Smooth muscle cell (in vitro differentiated cells): ENCODE data around the gene NPR3. TPM values are rescaled to one million over a fixed set of nuclear protein-coding genes. Genes with fewer than 3 reads are reported as not detected.

Source experiments
- DNase-seq: peaks from one replicate; lab custom pipeline; 2025; ENCODE audit not compliant: unreplicated experiment; lab: John Stamatoyannopoulos, UW
- H2AFZ ChIP-seq: fragments of 200-600 bp; sonication (generic); 2 replicates; pipeline ENCODE4 v1.6.0; 2016; ENCODE audit warnings: antibody characterized with exemption, low read depth, mild to moderate bottlenecking
- H3F3A ChIP-seq: fragments of 200-600 bp; sonication (generic); 2 replicates; pipeline ENCODE4 v1.6.0; 2017; ENCODE audit warnings: antibody characterized with exemption, low read depth
- H3K27ac ChIP-seq: fragments of 200-600 bp; sonication (generic); 2 replicates; pipeline ENCODE4 v1.5.1; 2016; ENCODE audit warnings: low read depth, mild to moderate bottlenecking
- H3K27me3 ChIP-seq: fragments of 200-600 bp; sonication (generic); 2 replicates; pipeline ENCODE4 v1.6.1; 2016; ENCODE audit warnings: low read depth, mild to moderate bottlenecking
- H3K36me3 ChIP-seq: fragments of 200-600 bp; sonication (generic); 2 replicates; pipeline ENCODE4 v1.5.1; 2016; ENCODE audit warnings: low read depth
- H3K4me1 ChIP-seq: fragments of 200-600 bp; sonication (generic); 2 replicates; pipeline ENCODE4 v1.5.1; 2016; ENCODE audit warnings: low read depth
- H3K4me2 ChIP-seq: fragments of 200-600 bp; sonication (generic); 2 replicates; pipeline ENCODE4 v1.6.0; 2016; ENCODE audit warnings: mild to moderate bottlenecking
- H3K4me3 ChIP-seq: fragments of 200-600 bp; sonication (generic); 2 replicates; pipeline ENCODE4 v1.5.1; 2016; ENCODE audit warnings: mild to moderate bottlenecking
- H3K79me2 ChIP-seq: fragments of 200-600 bp; sonication (generic); 2 replicates; pipeline ENCODE4 v1.6.0; 2016; ENCODE audit warnings: low read depth, mild to moderate bottlenecking
- H3K9ac ChIP-seq: fragments of 200-600 bp; sonication (generic); 2 replicates; pipeline ENCODE4 v1.6.0; 2016; ENCODE audit warnings: low read depth
- H3K9me3 ChIP-seq: fragments of 200-600 bp; sonication (generic); replicated peaks from 2 replicates; pipeline ENCODE4 v1.5.1; 2016; ENCODE audit warnings: low read depth
- H4K20me1 ChIP-seq: fragments of 200-600 bp; sonication (generic); 2 replicates; pipeline ENCODE4 v1.6.0; 2016; ENCODE audit warnings: low read depth
- CTCF ChIP-seq: fragments of 200-600 bp; sonication (generic); IDR thresholded peaks from 2 replicates; pipeline ENCODE4 v1.5.1; 2017; ENCODE audit warnings: borderline replicate concordance, mild to moderate bottlenecking, antibody characterized with exemption; ENCODE audit not compliant: insufficient read depth, poor library complexity, severe bottlenecking
- whole genome bisulfite sequencing: methylation state at CpG from one replicate; pipeline ENCODE4 v1.1.7; 2016; ENCODE audit warnings: low lambda C conversion rate; 5-methylcytosine and 5-hydroxymethylcytosine counted together
- polyA plus RNA-seq: library from polyadenylated mRNA; unstranded; fragments of >200 nt; fragmentation: Nextera tagmentation; extraction: Ambion mirVana; gene quantifications from 2 replicates; pipeline ENCODE4 v1.2.1, GENCODE V29; 2016
- total RNA-seq: library from RNA; depleted of rRNA; stranded (reverse); fragments of >200 nt; gene quantifications from 2 replicates; pipeline ENCODE4 v1.2.3, GENCODE V29; 2014

The NPR3 gene
- total and polyA plus RNA-seq, 2 experiments from 2014 or later: 2.5 to 5.4 TPM

- Histone ChIP-seq H3K36me3 (no peaks in the 10 kb centered on the region), H3K79me2 (no peaks in the 10 kb centered on the region), H3K4me1 (no peaks in the 10 kb centered on the region), H3K9me3 (no peaks in the 10 kb centered on the region), H3K27me3 (no peaks in the 10 kb centered on the region), H3F3A (no peaks in the 10 kb centered on the region), H3K9ac (no peak overlapping the region), H2AFZ (no peak overlapping the region), H3K4me3 (no peak overlapping the region), H3K27ac (no peak overlapping the region), H3K4me2 (no peak overlapping the region), H4K20me1 (no peaks in the 10 kb centered on the region)
- no peak for DNase-seq
- WGBS: 90% methylated on average over 8 of the region's 8 CpGs
- no peak for TF ChIP-seq CTCF
These were observed 23.8 kb downstream of the NPR3 start for GRCh38 chr5:32734827-32735378.

GRCh38 chr5:32735512-32735911 is 24.4 kb downstream of the NPR3 start:
- H3K27me3 ChIP-seq: no peaks in the 10 kb centered on the region
- H4K20me1 ChIP-seq: no peaks in the 10 kb centered on the region
- no peak overlapping the region for H3K27ac ChIP-seq
- no peak overlapping the region for H3K4me3 ChIP-seq
- H3K36me3 ChIP-seq: no peaks in the 10 kb centered on the region
- H3K9me3 ChIP-seq: no peaks in the 10 kb centered on the region
- no peak overlapping the region for H3K9ac ChIP-seq
- H3F3A ChIP-seq: no peaks in the 10 kb centered on the region
- H3K4me2 ChIP-seq: no peak overlapping the region
- no peak for TF ChIP-seq CTCF
- no peak overlapping the region for H2AFZ ChIP-seq
- no peak for DNase-seq
- 87% methylated on average over 5 of the region's 5 CpGs for WGBS
- no peaks in the 10 kb centered on the region for H3K4me1 ChIP-seq
- no peaks in the 10 kb centered on the region for H3K79me2 ChIP-seq

GRCh38 chr5:32736842-32737241 is 25.7 kb downstream of the NPR3 start:
- no peak for TF ChIP-seq CTCF
- no peak for DNase-seq
- no peaks in the 10 kb centered on the region for H3K79me2 ChIP-seq

GRCh38 chr5:32740651-32741050 is 29.5 kb downstream of the NPR3 start:
- H3K4me3 ChIP-seq: no peak overlapping the region
- no peak overlapping the region for H3K4me2 ChIP-seq
- no peak overlapping the region for H2AFZ ChIP-seq
- no peak for DNase-seq
- H4K20me1 ChIP-seq: no peaks in the 10 kb centered on the region
- WGBS: 95% methylated on average over 4 of the region's 4 CpGs
- H3K27ac ChIP-seq: no peak overlapping the region
- H3K27me3 ChIP-seq: no peaks in the 10 kb centered on the region
- H3K4me1 ChIP-seq: no peaks in the 10 kb centered on the region
- no peaks in the 10 kb centered on the region for H3K36me3 ChIP-seq
- no peaks in the 10 kb centered on the region for H3K9me3 ChIP-seq
- H3F3A ChIP-seq: no peaks in the 10 kb centered on the region
- no peak overlapping the region for H3K9ac ChIP-seq
- H3K79me2 ChIP-seq: no peaks in the 10 kb centered on the region
- no peak for TF ChIP-seq CTCF

More at GRCh38 chr5:32736842-32737241, 25.7 kb downstream of the NPR3 start:
- no peaks in the 10 kb centered on the region for H3K36me3 ChIP-seq
- H3K9ac ChIP-seq: no peak overlapping the region
- no peak overlapping the region for H3K4me3 ChIP-seq
- WGBS: 80% methylated on average over 3 of the region's 3 CpGs
- H3K9me3 ChIP-seq: no peaks in the 10 kb centered on the region
- no peak overlapping the region for H3K4me2 ChIP-seq
- no peak overlapping the region for H2AFZ ChIP-seq
- no peak overlapping the region for H3K27ac ChIP-seq
- no peaks in the 10 kb centered on the region for H3K4me1 ChIP-seq
- H3K27me3 ChIP-seq: no peaks in the 10 kb centered on the region
- H3F3A ChIP-seq: no peaks in the 10 kb centered on the region
- no peaks in the 10 kb centered on the region for H4K20me1 ChIP-seq
